GM18511 (cell line): ENCODE data around the gene ANP32B.

Source experiments
- ATAC-seq: cut with Tn5 transposase; IDR thresholded peaks from one replicate; pipeline ENCODE4 v1.9.1; 2021; ENCODE audit warnings: mild to moderate bottlenecking, moderate library complexity; ENCODE audit not compliant: unreplicated experiment

The ANP32B gene

DNA sequence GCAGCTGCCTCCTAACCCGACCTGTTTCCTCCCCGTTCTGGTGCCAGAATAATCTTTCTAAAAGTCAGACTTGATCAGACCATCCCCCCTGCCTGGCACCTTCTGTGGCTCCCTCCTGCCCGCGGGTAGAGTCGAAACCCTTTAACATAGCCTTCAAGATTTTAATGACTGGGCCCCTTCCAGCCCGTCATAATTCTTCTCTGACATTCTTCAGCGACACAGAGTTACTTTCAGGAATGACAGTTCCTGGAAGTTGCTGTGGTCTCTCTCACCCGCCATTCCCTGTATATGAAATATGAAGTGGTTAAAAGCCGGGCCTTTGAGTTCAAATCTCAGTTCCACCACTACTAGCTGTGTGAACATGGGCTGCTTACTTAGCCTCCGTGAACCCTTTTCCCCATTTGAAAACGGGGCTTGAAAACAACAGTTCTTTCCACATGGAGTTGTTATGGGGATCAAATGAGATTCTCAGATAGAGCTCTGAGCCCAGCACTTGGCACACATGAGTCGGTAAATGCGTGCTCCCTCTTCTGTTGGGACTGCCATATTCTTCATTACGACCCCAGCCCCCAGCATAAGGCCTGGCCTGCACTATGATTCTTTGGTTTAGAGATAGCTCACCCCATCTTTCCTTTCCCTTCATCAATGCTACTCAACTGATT, 74.1 kb downstream of the ANP32B start:
- no peak for ATAC-seq

DNA sequence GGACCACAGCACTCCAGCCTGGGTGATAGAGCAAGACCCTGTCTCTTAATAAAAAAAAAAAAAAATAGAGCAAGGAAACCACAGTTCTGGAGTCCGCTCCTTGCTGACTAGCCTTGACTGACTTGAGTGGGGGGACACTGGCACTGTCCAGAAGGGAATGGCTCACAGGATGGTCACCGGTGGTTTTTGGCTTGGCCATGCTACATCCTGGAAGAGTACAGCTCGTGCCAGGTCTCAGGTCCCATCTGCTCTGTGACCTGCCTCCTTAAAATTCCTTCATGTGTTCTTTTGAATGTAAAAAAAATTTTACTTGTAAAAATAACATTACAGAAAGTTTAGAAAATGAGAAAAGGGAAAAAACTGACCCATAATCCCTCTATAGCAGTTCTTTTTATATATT, 79.0 kb downstream of the ANP32B start:
- ATAC-seq: no peak

GRCh38 chr9:98064623-98065392, 81.7 kb downstream of the ANP32B start:
- no peak for ATAC-seq
